ENCODE data around the gene UGT1A9.

GRCh38 chr2:233711312-233712008, 39.8 kb downstream of the UGT1A9 start:
- TF ChIP-seq CTCF (IDR thresholded peaks at IDR 0.05; ENCODE audit: low read length) (peak; percentile 90), EZH2phosphoT487 (IDR thresholded peaks at IDR 0.05; ENCODE audit: low read length) (no peak)

Data from MM.1S (cell line).